Brain microvascular endothelial cell (primary cell): ENCODE measurements around the gene FBN1.

Experiments used
- DNase-seq: peaks from one replicate; pipeline ENCODE4 v3.0.0-alpha.2; 2020
- H3K27ac ChIP-seq: fragments of 250-450 bp; sonication (Bioruptor Pico); 2 replicates; pipeline ENCODE4 v1.5.1; 2020; ENCODE audit warnings: mild to moderate bottlenecking, moderate library complexity
- H3K27me3 ChIP-seq: fragments of 250-450 bp; sonication (Bioruptor Pico); replicated peaks from 2 replicates; pipeline ENCODE4 v1.5.1; 2020; ENCODE audit warnings: mild to moderate bottlenecking
- H3K36me3 ChIP-seq: fragments of 250-450 bp; sonication (Bioruptor Pico); replicated peaks from 2 replicates; pipeline ENCODE4 v1.5.1; 2020; ENCODE audit warnings: mild to moderate bottlenecking
- H3K4me3 ChIP-seq: 2 replicates; pipeline ENCODE4 v1.5.1; 2011; ENCODE audit warnings: low read depth, mild to moderate bottlenecking, control low read depth, low read length, moderate library complexity
- in situ Hi-C: cut with HindIII; loops from 2 replicates; pipeline ENCODE4 v1.10.0; 2017; ENCODE audit warnings: low sequenced_read_pairs, low pct_ligation_motif_present
- TF ChIP-seq, protein P1 (sequence below): IDR thresholded peaks from 2 replicates; pipeline ENCODE4 v1.5.1; 2011; ENCODE audit warnings: low read depth, mild to moderate bottlenecking, moderate library complexity, low read length, control low read depth, inconsistent platforms; ENCODE audit errors: missing control alignments

Gene FBN1

DNA sequence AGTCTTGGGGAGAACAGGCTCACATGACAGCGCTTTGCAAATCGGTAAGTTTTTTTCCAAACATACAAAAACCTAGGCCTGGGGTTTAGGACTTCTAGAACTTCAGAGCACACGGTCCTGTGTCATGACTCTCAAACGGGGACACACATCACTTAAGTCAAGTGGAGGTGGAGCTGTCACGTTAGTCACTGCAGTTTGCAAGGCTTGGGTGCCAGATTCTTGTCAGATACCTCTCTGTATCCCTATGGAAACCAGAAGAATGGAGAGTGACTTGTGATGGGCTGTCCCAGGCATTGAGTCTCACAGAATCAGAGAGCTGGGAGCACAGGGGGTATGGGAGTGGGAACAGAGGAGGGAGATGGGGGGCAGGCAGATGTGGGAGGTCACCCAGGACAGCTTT lies 249.5 kb downstream of the FBN1 start:
- Histone ChIP-seq H3K27me3 (no peaks in the 10 kb centered on the region), H3K4me3 (no peak overlapping the region), H3K36me3 (no peaks in the 10 kb centered on the region), H3K27ac (no peak overlapping the region)
- TF ChIP-seq, protein P1, sequence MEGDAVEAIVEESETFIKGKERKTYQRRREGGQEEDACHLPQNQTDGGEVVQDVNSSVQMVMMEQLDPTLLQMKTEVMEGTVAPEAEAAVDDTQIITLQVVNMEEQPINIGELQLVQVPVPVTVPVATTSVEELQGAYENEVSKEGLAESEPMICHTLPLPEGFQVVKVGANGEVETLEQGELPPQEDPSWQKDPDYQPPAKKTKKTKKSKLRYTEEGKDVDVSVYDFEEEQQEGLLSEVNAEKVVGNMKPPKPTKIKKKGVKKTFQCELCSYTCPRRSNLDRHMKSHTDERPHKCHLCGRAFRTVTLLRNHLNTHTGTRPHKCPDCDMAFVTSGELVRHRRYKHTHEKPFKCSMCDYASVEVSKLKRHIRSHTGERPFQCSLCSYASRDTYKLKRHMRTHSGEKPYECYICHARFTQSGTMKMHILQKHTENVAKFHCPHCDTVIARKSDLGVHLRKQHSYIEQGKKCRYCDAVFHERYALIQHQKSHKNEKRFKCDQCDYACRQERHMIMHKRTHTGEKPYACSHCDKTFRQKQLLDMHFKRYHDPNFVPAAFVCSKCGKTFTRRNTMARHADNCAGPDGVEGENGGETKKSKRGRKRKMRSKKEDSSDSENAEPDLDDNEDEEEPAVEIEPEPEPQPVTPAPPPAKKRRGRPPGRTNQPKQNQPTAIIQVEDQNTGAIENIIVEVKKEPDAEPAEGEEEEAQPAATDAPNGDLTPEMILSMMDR = no peak
- in situ Hi-C loops = no loop called here
- DNase-seq = no peak

DNA sequence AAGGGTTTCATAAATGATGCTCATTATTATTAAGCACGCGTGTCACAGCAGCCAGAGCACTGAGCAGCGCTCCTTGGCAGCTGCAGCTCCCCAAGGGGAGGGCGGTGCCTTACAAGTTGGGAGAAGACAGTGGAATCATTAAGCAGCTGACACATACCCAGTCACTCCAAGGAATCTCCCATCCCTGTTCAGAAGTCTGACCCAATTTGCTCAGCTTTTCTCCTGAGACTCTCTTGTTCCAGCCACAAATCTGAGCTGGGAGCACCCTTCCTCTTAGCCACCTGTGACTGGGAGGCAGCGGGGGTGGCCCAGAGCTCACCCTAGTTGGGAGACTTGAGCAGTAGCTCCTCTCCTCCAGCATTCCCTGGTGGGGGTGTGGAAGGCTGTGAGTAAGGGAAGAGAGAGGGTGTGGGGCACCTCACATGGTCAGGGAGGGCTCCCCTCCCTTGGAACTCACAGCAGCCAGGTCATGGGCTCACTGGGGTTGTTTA lies 249.9 kb downstream of the FBN1 start:
- H3K4me3 ChIP-seq = no peak overlapping the region
- TF ChIP-seq, protein P1 = no peak
- H3K36me3 ChIP-seq = no peaks in the 10 kb centered on the region
- H3K27ac ChIP-seq = no peak overlapping the region
- DNase-seq = no peak
- in situ Hi-C loops = no loop called here
- no peaks in the 10 kb centered on the region for H3K27me3 ChIP-seq

DNA sequence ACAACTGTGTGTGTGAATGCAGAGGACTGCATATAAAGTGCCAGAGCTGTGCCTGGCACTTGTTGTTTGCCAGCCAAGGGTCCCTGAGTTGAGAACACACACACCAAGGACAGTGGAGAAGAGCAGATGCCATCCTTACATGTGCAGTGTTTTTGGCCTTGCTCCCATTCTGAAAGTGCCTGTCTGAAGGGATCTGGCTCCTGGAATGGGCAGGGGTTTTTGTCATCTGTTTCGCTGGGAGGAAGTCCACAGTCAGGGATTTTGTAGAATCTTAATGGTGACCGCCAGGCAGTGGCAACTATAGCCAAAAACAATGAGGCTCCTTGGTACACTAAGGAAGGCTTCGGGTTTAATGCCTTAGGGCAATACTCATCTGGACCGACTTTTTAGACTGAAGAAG lies 250.5 kb downstream of the FBN1 start:
- no peak for DNase-seq
- Histone ChIP-seq H3K27ac (no peak overlapping the region), H3K36me3 (no peaks in the 10 kb centered on the region), H3K4me3 (no peak overlapping the region), H3K27me3 (no peaks in the 10 kb centered on the region)
- TF ChIP-seq, protein P1 = no peak
- in situ Hi-C loops = no loop called here

DNA sequence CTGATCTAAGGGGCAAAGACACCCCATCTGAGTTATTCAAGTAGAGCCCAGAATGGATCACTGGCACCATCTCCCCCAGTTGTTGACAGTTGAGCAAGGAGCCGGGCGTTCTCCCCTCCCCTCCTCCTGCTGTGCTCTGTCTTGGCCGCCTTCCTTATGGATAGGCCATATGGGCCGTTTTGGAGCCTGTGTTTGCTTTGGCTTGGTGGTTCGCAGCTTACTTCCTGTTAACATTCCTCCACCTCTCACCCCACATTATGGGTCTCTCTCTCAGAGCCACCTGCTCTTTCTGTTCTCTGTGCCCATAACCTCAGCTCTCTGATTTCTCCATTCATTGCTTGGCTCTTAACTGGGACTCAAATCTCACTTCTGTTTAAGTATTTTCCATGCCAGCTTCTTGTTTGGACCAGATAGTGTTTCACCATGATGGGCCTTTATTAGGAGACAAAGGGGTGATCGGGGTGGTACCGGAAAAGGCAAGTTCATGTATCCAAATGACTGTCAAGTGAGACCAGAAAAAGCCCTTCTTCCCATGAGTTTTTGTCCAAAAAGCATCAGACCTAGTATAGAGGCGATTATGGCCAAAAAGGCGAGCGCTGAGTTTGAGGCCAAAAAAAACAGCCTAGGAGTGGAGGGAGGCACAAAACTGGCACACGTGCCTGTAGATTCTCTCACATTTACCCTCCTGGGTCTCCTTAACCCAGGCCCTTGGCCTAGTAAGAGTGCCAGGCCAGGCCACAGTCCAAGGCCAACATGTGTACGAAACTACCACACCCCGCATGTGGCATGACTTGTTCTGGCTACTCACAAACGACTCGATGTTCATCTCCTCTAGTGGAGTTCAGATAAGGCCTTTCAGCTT lies 251.6 kb downstream of the FBN1 start:
- DNase-seq = no peak
- in situ Hi-C loops = no loop called here
- Histone ChIP-seq H3K27me3 (no peaks in the 10 kb centered on the region), H3K27ac (no peak overlapping the region), H3K36me3 (no peaks in the 10 kb centered on the region), H3K4me3 (no peak overlapping the region)
- TF ChIP-seq, protein P1 = no peak

DNA sequence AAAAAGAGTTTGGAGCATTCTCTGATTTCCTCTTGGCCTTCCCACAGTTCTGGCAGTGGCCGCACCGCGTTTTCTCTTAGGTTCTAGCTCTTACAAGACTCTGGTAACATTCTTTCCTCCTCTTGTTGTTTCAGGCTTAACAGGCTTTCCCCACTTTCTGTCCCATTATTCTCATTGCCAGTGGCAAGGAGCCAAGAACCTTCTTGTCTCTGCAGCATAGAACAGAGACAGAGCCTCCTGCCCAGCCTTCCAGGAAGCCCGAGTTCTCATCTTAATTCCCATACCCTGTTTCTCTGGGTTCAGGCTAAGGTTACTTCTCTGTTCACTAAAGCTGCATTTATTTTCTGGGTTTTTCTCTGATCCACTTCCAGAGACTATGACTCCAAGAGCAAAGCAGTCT lies 253.2 kb downstream of the FBN1 start:
- no peak for DNase-seq

More for the DNA sequence above, 253.2 kb downstream of the FBN1 start:
- no peak overlapping the region for H3K4me3 ChIP-seq
- in situ Hi-C loops = no loop called here
- H3K27ac ChIP-seq = no peak overlapping the region
- no peaks in the 10 kb centered on the region for H3K27me3 ChIP-seq
- no peaks in the 10 kb centered on the region for H3K36me3 ChIP-seq
- TF ChIP-seq, protein P1 = no peak
